Tibial nerve (tissue), 4 donors: ENCODE results near the gene CLCF1. TPM values are rescaled to one million over a fixed set of nuclear protein-coding genes. Genes with fewer than 3 reads are reported as not detected.
A peak's percentile ranks its signal among the peaks of the same experiment; 100 is the strongest.

ENCODE experiments used
- DNase-seq, 2 donors: peaks; one replicate each; pipeline ENCODE4 v3.0.0-alpha.2; 2019; ENCODE audit warnings: low spot score in 2 of 2
- H3K27ac ChIP-seq, 4 donors: fragments of 200-600 bp; sonication (generic) in 3 of 4; one replicate each; pipeline ENCODE4 v1.5.1; 2017 to 2019; ENCODE audit warnings: mild to moderate bottlenecking in 1 of 4
- H3K27me3 ChIP-seq, 2 donors: fragments of 200-600 bp; sonication (generic) in 1 of 2; one replicate each; pipeline versions ENCODE4 v1.5.1 to v1.6.0; 2017 to 2019
- H3K36me3 ChIP-seq, 3 donors: fragments of 200-600 bp; sonication (generic); one replicate each; pipeline ENCODE4 v1.5.1; 2018 to 2019
- H3K4me1 ChIP-seq, 4 donors: fragments of 200-600 bp; sonication (generic) in 3 of 4; one replicate each; pipeline ENCODE4 v1.5.1; 2017 to 2019
- H3K4me3 ChIP-seq, 4 donors: fragments of 200-600 bp; sonication (generic) in 3 of 4; one replicate each; pipeline ENCODE4 v1.5.1; 2017 to 2019; ENCODE audit warnings: mild to moderate bottlenecking in 1 of 4, moderate library complexity in 1 of 4
- H3K9me3 ChIP-seq, 4 donors: fragments of 200-600 bp; sonication (generic) in 3 of 4; one replicate each; pipeline ENCODE4 v1.5.1; 2017 to 2019
- CTCF ChIP-seq, 5 experiments: fragments of 200-600 bp in 3 of 5; fragments of 450-650 bp in 2 of 5; sonication (generic) in 3 of 5; IDR thresholded peaks; one replicate each; pipeline ENCODE4 v1.5.1; 2016 to 2019; ENCODE audit warnings: antibody characterized with exemption in 5 of 5, mild to moderate bottlenecking in 3 of 5, moderate library complexity in 2 of 5
- EP300 ChIP-seq, 2 donors: sonication (generic); formaldehyde crosslinking; IDR thresholded peaks; one replicate each; pipeline ENCODE4 v1.6.1; 2017; ENCODE audit warnings: antibody characterized with exemption in 2 of 2, mild to moderate bottlenecking in 1 of 2
- POLR2A ChIP-seq, 2 donors: fragments of 450-650 bp; IDR thresholded peaks; one replicate each; pipeline ENCODE4 v1.6.1; 2017; ENCODE audit warnings: antibody characterized with exemption in 2 of 2, mild to moderate bottlenecking in 2 of 2, moderate library complexity in 2 of 2
- WGBS, 2 donors: methylation state at CpG; one replicate each; pipeline ENCODE4 v1.1.5; 2018; 5-methylcytosine and 5-hydroxymethylcytosine counted together
- total RNA-seq, 4 donors: library from RNA; depleted of rRNA; stranded (reverse); fragments of >200 nt; gene quantifications; one replicate each; pipeline ENCODE4 v1.1.0, GENCODE V29; 2016

The CLCF1 gene
- total RNA-seq, 4 donors from 2014 or later: 3.7 to 23.1 (median 5.9) TPM

- peaks cover 0 to 69% (median 50%) of the 10 kb centered on the region in 4 donors for H3K4me1 ChIP-seq
- 2 to 3% methylated on average over 11 to 40 of the region's 78 CpGs for WGBS, 2 donors
Measured at GRCh38 chr11:67372321-67372992, 941 bp downstream of the CLCF1 start.

GRCh38 chr11:67371911-67372320 is 1.5 kb downstream of the CLCF1 start:
- Histone ChIP-seq H3K36me3 (no peaks in the 10 kb centered on the region), H3K9me3 (no peaks in the 10 kb centered on the region), H3K4me1 (peaks cover 0 to 74% (median 55%) of the 10 kb centered on the region in 4 donors), H3K4me3 (peak overlapping the region; percentile 46 to 91 (median 76)), H3K27me3 (no peaks in the 10 kb centered on the region), H3K27ac (peak overlapping the region; percentile 87 to 99 (median 97))
- TF ChIP-seq POLR2A (IDR thresholded peaks at IDR 0.05): no peak
- no peak for TF ChIP-seq CTCF (IDR thresholded peaks at IDR 0.05)
- TF ChIP-seq EP300 (IDR thresholded peaks at IDR 0.05): no peak
- no peak for DNase-seq
- 16 to 17% methylated on average over 15 to 16 of the region's 16 CpGs for WGBS, 2 donors

More at GRCh38 chr11:67372321-67372992, 941 bp downstream of the CLCF1 start:
- peak overlapping the region; percentile 46 to 91 (median 76) for H3K4me3 ChIP-seq
- H3K27me3 ChIP-seq: no peaks in the 10 kb centered on the region
- no peaks in the 10 kb centered on the region for H3K36me3 ChIP-seq
- TF ChIP-seq EP300 (IDR thresholded peaks at IDR 0.05) (no peak), POLR2A (IDR thresholded peaks at IDR 0.05) (peak; percentile 12 to 33), CTCF (IDR thresholded peaks at IDR 0.05) (no peak)
- DNase-seq: no peak
- H3K27ac ChIP-seq: peak overlapping the region; percentile 87 to 99 (median 97)
- H3K9me3 ChIP-seq: no peaks in the 10 kb centered on the region

DNA sequence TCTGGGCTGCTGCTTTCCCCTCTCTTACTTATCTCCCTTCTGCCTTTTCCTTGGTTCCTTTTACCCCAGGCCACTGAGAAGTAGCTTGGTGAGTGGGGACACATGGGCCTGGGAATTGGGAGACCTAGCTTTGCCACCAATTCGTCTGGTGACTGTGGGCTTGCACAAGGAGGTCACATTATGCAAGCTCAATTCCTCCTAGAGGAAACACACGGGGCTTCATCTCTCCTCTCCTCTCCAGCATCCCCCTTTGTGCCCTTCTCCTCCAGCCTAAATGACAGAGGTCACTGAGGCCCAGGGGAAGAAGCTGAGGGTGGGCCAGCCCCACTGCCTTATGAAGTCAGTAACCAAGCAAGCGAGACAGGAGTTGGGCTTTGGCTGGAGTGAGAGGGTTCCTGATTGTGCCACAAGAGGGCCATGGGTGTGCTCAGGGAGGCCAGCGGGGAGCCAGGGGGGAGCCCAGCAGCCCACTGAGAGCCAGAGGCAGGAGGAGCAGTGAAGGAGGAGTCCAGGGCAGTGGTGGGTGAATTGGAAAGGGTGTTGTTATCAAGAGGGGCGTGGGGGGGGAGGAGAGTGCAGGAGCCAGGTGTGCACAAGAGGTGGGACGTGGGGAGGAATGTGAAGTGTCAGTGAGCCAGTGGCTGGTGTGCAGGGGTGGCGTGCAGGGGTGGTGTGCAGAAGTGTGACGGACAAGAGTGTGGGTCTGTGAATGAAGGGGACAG is 2.0 kb downstream of the CLCF1 start:
- peak overlapping the region in 3 of 4 donors; percentile 46 to 91 (median 85) for H3K4me3 ChIP-seq
- no peaks in the 10 kb centered on the region for H3K9me3 ChIP-seq
- H3K27ac ChIP-seq: peak overlapping the region in 3 of 4 donors; percentile 96 to 99 (median 98)
- H3K36me3 ChIP-seq: no peaks in the 10 kb centered on the region
- WGBS, 2 donors: 37 to 48% methylated on average over 8 of the region's 8 CpGs
- peaks cover 0 to 80% (median 61%) of the 10 kb centered on the region in 4 donors for H3K4me1 ChIP-seq
- DNase-seq: no peak
- H3K27me3 ChIP-seq: no peaks in the 10 kb centered on the region
- TF ChIP-seq CTCF (IDR thresholded peaks at IDR 0.05): peak in 4 of 5 experiments; percentile 44 to 65 (median 58)
- TF ChIP-seq POLR2A (IDR thresholded peaks at IDR 0.05): no peak

- peak overlapping the region; percentile 16 to 99 (median 97) for H3K27ac ChIP-seq
- WGBS, 2 donors: 38 to 59% methylated on average over 11 to 14 of the region's 14 CpGs
- peaks cover 0 to 82% (median 64%) of the 10 kb centered on the region in 4 donors for H3K4me1 ChIP-seq
- peaks cover 0 to 2% (median 0%) of the 10 kb centered on the region in 3 donors for H3K36me3 ChIP-seq
- H3K27me3 ChIP-seq: no peaks in the 10 kb centered on the region
- DNase-seq: no peak
- H3K9me3 ChIP-seq: no peaks in the 10 kb centered on the region
- TF ChIP-seq EP300 (IDR thresholded peaks at IDR 0.05): no peak
- no peak for TF ChIP-seq POLR2A (IDR thresholded peaks at IDR 0.05)
- TF ChIP-seq CTCF (IDR thresholded peaks at IDR 0.05): no peak
- no peak overlapping the region for H3K4me3 ChIP-seq
Measured at GRCh38 chr11:67370351-67371076, 2.9 kb downstream of the CLCF1 start.
